HG02938 (cell line): ENCODE data around the gene IL6.
A peak's percentile ranks its signal among the peaks of the same experiment; 100 is the strongest.
"Not testable (repeated sequence)": the region's sequence is repeated elsewhere in the genome, so short reads cannot be mapped to it uniquely, and the experiment has no call there.

ENCODE experiments used
- ATAC-seq: cut with Tn5 transposase; IDR thresholded peaks from one replicate; pipeline ENCODE4 v1.9.1; 2021; ENCODE audit warnings: mild to moderate bottlenecking, moderate library complexity; ENCODE audit not compliant: unreplicated experiment

The IL6 gene

GRCh38 chr7:22703978-22704610 lies 22.9 kb upstream of the IL6 start:
- not testable (repeated sequence) for ATAC-seq

- ATAC-seq = not testable (repeated sequence)
Observed at GRCh38 chr7:22704722-22705121, 22.3 kb upstream of the IL6 start.

- ATAC-seq = not testable (repeated sequence)
Observed at GRCh38 chr7:22705874-22706273, 21.1 kb upstream of the IL6 start.

DNA sequence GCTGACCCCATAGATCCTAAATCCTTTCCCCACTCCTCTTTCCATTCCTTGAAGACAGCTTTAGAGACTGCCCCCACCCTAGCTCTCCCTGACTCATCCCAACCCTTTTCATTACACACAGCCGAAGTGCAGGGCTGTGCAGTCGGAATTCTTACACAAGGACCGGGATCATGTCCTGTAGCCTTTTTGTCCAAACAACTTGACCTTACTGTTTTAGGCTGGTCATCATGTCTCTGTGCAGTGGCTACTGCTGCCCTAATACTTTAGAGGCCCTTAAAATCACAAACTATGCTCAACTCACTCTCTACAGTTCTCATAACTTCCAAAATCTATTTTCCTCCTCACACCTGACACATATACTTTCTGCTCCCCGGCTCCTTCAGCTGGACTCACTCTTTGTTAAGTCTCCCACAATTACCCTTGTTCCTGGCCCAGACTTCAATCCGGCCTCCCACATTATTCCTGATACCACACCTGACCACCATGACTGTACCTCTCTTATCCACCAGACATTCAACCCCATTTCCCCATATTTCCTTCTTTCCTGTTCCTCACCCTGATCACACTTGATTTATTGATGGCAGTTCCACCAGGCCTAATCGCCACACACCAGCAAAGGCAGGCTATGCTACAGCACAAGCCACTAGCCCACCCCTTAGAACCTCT lies 19.8 kb upstream of the IL6 start:
- not testable (repeated sequence) for ATAC-seq

DNA sequence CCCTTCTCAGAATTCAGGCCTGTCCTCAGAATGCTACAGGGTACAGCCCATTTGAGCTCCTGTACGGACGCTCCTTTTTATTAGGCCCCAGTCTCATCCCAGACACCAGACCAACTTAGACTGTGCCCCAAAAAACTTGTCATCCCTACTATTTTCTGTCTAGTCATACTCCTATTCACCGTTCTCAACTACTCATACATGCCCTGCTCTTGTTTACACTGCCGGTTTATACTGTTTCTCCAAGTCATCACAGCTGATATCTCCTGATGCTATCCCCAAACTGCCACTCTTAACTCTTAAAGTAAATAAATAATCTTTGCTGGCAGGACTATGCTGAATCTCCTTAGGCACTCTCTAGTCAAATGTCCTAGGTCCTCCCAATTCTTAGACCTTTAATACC lies 18.8 kb upstream of the IL6 start:
- not testable (repeated sequence) for ATAC-seq

- not testable (repeated sequence) for ATAC-seq
Observed at GRCh38 chr7:22708677-22709061, 18.3 kb upstream of the IL6 start.

DNA sequence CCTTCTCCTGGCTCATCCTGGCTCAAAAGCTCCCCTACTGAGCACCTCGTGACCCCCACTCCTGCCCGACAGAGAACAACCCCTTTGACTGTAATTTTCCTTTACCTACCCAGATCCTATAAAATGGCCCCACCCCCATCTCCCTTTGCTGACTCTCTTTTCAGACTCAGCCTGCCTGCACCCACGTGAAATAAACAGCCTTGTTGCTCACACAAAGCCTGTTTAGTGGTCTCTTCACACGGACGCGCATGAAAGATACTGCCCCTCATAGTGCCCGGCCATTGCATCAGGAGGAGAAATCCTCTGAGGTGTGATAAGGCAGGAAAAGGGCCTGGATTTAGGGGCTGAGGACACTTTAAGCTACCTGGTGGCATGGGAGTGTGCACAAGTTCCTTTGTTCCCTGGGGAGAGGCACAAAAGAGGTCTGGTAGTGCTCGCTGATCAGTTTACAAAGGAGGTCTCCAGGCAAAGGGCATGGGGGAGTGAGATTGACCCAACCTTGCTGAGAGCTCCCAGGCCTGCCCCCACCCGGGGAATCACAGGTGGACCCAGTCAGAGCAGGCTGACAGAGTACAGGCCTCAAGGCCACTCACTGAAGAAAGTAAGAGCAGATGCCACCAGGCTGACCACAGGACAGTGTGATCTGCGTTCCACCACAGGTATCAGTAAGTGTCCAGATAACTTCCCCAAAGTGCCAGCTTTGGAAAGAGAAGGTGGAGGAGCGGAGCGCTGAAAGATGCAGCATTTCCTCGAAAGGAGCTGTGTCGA lies 17.8 kb upstream of the IL6 start:
- not testable (repeated sequence) for ATAC-seq

DNA sequence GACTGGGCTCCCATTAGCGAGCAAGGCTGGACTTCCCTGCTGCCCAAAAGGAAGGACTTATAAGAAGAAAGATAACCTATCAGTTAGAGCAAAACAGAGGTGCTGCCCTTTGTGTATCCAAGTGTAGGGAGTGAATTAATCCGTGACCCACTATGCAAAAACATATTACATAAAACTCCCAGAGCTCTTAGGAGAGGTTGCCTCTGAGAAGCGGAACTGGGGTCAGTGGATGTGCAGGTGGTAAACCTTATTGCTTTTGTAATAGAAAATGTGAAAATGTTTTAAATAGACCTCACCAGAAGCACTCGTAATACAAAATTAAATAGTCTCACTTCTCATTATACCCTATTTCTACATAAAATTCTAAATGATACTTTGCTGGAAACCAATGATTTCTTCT lies 17.1 kb upstream of the IL6 start:
- no peak for ATAC-seq

DNA sequence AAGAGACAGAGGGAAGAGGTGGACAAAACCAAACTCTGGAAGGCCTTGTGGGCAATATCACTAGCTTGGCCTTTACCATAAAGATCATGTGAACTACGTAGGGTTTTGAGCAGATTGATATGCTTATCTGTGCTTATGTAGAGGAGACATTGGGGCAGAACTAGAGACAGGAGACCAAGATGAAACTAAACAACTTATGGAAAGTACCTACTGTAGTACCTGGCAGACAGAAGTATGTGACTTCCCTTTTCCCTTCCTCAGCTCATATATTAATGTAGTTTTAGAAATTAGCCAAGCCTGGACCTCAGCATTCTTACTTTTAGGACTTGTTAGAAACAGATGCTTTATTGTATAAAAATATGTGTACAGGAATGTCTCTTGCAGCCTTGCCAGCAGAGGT lies 14.0 kb upstream of the IL6 start:
- ATAC-seq = peak; percentile 52

DNA sequence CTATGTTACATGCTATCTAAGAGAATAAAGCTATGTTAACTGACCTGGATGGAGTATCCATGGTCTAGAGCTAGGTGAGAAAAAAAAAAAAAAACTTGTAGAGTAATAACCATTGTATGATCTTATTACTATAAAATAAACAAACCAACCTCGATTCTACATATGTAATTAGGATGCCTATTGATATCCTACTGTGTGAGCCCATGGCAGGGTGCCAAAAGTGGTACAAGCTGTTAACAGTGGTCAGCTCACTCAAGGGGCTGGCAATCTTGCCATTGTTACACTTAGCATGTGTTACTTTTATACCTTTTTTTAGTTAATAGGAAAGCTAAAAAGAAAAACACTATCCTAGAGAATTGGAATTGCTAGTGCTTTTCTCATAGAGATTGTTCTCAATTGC lies 13.5 kb upstream of the IL6 start:
- ATAC-seq = no peak

DNA sequence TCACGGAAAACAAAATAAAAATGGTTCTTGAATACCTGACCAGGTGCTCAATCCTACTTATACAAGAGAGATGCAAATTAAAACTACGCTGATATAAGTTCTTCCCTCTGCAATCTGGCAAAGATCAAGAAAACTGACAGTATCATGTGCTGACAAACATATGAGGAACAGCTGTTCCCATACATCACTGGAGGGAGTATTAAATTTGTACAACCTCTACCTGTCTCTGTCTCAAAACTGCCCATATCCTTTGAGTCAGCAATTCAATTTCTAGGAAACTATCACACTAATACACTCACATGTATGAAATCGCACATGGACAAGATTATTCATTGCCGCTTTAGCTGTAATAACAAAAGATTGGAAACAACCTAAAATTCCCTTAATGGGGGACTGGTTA lies 11.0 kb upstream of the IL6 start:
- no peak for ATAC-seq

GRCh38 chr7:22717760-22718159 lies 9.2 kb upstream of the IL6 start:
- ATAC-seq = no peak

DNA sequence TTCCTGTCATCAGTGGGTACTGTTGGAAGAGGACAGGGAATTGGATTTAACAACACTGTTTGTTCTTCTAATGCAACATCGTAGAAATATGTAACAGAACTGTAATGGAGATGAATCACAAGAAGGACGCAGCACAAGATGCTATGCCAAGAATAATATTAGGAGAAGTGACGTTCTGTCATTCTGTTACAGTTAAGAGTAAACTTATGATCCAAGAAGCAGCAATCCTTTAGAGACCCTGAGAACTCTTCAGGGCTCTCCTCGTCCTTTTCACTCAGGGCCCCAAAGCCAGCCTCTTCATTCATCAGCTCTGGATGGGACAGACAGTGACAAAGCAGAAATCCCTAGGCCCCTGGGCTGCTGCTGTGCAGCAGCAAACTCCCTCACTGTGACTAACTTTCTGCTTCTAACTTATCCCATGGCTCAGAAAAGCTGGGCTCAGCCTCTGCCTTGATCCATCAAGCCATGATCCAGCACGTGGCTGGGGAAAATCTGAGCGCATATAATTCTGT lies 8.7 kb upstream of the IL6 start:
- ATAC-seq = no peak

DNA sequence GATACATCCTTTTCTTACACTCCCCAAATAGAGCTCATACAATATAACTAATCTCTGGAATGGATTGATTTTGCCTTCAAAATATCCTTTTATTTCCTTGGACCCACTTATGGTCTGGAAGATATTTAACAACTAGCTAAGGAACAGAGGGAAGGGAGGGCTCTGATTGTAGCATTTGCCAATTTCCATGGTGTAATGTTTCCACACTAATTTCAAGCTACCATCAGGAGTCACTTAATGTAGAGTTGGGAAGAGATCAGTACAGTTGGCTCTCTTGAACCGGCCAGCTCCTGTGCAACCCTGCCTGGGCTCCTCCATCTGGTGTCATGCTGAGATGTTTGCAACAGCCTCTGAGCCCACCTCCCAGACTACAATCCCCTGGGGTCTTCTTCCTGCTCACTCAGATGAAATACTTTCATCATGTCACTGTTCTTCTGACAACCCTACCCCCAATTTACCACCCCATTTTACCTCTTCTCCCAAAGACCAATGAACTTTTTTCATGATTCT lies 8.0 kb upstream of the IL6 start:
- ATAC-seq = no peak

DNA sequence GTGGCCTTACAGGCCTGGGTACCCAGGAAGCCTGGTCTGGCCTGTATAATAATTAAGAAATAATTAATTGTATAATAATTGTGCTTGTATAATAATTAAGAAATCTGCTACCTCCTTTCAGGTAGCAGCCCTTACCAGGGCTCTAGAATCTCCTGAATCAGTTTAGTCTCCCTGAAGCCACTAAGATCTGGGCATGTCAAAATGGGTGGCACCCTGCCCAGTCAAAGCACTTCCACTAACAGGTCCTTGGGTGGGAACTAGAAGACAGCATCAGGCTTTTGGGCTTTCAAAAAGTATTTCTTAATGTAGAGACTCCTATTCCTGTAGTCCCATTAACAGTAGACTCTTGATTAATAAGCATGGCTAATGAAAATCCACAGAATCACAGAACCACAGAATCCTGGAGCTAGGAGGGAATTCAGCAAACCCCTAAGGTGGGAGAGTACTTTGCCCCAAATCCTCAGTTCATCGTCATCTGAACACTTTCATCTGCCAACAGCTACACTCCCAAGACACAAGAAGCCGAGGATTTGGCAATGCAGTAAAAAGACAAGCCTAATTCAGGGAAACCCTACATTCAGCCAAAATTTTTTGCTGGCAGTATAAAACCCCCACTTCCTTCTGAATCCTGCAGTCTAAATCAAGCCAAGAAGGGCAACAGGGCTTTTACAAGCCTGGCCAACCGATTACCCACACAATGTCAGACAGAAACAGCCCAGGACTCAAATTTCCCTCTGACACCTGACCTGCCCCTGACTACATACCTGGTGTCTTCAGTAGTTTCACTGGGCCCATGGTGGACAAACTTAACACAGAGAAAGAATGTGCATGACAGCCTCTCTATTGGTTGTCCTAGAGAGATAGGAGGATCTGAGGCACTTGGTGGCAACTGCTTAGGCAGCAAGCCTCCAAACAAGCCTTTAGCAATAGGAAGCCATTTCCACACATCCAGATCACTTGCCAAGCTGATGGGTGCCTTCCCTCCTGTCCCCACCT lies 5.9 kb upstream of the IL6 start:
- ATAC-seq = no peak

DNA sequence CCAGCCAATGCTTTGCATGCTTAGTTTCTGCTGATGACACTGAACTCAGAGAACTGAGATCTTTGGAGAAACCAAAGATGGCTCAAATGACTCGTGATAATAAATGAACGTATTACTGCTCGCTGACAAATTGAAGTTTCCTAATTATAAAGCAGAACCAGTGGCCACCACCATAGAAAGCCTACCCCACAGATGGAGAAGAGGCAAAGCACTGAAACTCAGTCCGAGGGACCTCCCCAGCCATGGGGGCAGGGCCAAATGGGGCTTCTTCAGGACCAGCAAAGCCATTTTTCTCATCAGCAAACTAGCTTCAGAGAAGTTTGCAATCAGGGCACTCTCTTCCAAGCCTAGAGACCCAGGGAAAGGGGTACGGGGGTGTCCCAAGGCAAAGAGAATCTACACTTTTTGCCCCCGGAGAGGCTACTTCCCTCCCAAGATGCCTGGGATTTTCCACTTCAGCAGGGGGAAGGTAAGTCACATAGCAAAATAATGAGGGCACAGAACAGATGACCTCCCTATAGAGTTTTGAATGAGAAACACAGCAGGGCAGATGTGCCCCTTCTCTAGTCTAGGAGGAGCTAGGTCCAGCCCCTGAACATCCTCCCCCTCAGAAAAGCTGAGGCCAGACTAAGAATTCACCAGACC lies 4.3 kb upstream of the IL6 start:
- ATAC-seq = no peak

GRCh38 chr7:22723181-22723601 lies 3.8 kb upstream of the IL6 start:
- ATAC-seq = no peak

- no peak for ATAC-seq
Observed at GRCh38 chr7:22723637-22724036, 3.4 kb upstream of the IL6 start.

- no peak for ATAC-seq
Observed at GRCh38 chr7:22724861-22725260, 2.1 kb upstream of the IL6 start.

DNA sequence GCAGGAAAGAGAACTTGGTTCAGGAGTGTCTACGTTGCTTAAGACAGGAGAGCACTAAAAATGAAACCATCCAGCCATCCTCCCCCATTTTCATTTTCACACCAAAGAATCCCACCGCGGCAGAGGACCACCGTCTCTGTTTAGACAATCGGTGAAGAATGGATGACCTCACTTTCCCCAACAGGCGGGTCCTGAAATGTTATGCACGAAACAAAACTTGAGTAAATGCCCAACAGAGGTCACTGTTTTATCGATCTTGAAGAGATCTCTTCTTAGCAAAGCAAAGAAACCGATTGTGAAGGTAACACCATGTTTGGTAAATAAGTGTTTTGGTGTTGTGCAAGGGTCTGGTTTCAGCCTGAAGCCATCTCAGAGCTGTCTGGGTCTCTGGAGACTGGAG lies 1.4 kb upstream of the IL6 start:
- ATAC-seq = no peak
